ENCODE data around the gene VSX1.
A peak's percentile ranks its signal among the peaks of the same experiment; 100 is the strongest.

VSX1 gene

DNA sequence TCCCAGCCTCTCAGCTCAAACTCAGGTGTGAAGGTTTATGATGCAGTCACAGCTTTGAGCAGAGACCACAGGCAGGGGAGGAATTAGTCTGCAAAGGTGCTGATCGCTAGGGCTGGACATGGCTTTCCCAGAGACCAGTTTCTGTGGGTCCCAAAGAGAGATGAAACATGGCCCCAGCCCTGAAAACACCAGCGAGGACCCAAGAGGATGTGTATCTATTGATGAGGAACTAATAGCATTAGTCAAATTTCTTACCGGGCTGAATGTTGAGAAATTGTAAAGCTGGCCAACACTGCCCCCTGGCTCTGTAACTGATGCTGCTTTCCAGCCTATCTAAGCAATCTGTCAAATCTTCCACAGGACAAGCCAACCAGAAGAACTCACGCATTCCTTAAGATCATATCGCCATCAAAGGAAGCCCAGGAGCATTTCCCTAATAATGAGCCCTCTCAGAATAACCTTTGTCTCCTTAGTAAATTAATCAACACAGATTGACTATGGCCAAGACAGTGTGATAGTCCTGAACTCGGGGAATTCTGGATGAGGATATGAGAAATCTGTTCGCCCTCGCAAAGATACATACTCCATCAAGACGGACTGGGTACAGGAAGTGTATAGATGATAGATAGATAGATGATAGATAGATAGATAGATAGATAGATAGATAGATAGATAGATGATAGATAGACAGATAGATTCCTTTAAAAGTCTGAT is 16.2 kb downstream of the VSX1 start:
- peak; percentile 29 for DNase-seq

DNA sequence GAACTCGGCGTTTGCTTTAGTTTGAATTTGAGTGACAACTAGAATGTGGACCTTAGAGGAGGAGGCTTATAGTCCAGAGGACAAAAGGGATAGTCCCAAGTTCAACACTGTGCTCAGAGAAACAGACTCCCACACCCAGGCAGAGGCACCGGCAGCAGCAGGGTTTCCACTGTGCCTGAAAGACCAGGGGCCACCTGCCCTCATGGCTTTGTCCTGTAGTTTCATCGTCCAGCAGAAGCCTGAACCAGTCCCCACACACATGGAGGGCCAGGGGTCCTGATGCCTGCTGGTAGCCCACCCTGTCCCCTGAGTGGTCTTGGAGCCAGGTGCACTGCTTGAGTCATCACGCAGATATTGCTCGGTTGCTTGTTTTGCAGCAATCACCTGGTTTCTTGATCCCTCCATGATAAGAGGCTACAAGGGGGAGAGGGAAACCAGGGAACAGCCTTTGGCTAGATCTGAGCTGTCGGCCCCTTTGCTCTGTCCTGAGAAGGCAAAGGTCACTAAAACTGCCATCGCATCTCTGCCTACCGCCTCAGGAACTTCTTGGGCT is 16.8 kb downstream of the VSX1 start:
- no peak for DNase-seq

DNA sequence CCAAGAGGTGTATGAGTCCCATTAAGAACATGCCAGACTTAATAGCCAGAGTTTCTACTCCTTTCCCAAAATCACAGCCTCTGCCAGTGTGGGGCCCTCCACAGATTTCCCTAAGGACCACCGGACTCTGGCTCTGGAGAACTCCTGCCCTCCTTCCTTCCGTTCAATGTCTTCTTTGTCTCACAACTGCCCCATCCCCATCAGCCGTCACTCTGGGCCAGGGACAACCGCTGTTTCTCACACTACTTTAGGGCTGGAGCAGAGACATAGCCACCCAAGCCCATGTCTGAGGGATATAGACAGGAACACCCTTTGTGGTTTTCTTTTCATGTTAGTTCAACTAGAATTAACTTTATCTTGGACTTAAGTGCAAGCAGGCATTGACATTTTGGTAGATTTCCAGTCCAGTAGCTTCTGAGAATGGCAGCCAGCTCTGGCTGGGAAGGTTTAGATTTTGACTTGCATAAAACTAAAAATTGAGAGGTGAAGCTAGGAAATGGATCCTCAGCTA is 17.3 kb downstream of the VSX1 start:
- no peak for DNase-seq

DNA sequence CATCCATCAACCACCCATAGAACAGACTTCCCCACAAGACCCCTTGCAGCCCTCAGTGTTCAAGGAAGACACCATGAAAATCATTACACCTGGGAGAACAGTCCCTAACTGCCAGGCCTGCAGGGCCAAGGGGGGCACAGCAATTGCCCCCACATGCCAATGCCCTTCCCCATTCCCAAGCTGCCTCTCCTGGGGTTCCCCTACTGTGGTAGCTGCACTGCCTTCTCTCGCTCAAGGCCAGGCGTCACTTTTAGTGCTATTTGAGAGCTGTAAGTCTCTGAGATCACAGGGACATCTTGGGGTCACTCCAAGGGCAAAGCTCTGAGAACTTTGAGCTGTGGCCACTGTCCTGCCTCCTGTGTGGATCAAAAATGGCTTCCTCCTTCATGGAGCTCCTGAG is 18.0 kb downstream of the VSX1 start:
- no peak for DNase-seq

DNA sequence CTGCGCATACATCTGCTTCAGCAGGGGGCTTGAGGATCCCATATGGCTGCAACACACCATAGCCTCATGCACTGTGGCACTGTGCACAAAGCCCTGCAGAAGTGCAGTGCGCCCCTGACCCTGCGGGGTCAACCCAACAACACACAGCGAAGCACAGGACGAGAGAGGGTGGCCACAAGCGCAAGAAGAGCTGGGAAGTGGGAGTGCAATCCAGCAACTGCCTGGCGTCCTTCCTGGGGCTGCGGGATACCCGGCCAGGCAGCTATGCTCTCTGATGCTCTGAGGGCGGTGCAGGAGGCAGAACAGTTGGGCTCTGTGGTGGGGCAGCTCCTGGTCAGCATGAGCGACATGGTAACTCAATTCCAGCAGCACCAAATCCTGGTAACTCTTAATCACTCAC is 18.4 kb downstream of the VSX1 start:
- no peak for DNase-seq

DNA sequence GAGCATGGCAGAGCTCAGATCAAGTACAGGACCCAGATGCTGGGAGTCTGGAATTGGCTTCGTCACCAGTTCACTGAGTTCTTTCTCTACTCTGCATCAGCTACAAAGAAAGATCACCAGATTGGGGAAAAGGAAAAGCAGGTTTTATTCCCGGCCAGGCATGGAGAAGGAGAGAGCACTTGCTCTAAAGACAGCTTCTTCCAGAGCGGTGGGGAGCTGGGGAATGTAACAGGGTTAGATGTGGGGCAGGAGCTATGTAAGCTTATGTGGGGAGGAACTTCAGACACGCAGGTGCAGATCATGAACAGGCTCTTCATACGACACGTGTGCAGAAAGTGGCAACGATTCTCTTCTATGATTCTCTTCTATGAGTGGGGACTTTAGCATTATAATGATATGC is 19.1 kb downstream of the VSX1 start:
- no peak for DNase-seq

DNA sequence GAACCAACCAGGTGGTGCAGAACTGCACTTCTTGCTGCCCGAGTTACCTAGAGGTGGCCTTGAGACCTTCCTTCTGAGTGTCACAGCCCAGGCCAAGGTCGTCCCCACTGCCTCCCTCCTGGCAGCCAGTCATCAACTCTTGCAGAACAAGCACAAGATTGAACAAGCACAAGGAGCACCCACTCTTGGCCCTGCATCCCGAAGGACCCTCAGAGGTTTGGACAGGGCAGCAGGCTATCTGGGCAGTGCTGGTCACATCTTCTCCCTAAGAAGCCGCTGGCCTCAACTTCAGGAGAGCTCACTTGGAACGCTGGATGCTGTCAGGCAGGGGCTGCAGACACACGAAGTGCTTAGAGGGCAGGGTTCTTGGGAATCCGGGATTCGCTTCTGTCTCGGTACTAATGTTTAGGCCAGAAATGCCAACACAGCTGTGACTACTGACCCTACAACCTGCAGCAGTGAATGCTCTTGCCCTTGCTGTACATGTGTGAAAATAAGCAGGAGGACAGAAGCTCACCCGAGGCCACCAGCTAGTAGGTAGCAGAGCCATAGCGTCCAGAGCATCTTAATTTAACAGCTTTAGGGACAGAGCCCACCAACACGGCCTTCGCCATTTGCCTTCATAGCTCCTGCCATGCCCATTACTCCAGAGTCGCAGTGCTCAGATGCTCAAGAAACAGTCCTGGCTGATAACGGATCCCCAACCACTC is 20.0 kb downstream of the VSX1 start:
- DNase-seq = no peak

DNA sequence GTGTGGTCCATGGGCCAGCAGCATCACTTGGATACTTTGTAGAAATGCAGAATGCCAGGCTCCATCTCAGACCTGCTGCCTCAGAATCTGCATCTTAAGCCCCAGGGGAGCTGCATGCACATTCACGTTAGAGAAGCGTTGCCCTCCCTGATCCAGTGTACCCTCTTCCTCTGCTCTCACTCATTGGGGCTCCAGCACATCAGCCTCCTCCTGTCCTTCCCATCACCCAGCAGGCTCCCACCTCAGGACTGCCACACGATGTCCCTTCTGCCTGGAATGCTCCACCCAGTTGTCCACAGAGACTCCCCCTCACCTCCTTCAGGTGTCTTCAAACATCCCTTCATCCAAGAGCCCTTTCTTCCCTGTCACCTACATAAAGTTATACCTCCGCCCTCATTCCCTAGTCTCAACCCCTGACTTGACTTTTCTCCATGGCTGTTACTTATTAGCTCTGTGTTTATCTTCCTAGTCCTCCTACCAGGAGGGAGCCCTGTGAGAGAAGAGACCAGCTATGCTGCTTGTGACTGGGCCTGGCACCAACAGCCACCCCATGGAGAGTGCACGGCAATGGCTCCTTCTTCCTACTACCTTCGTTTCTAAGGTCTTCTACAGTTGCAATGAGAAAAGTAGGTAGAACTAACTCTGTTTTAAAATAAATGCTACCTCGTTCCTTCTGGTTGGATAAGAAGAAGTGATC is 20.7 kb downstream of the VSX1 start:
- no peak for DNase-seq

DNA sequence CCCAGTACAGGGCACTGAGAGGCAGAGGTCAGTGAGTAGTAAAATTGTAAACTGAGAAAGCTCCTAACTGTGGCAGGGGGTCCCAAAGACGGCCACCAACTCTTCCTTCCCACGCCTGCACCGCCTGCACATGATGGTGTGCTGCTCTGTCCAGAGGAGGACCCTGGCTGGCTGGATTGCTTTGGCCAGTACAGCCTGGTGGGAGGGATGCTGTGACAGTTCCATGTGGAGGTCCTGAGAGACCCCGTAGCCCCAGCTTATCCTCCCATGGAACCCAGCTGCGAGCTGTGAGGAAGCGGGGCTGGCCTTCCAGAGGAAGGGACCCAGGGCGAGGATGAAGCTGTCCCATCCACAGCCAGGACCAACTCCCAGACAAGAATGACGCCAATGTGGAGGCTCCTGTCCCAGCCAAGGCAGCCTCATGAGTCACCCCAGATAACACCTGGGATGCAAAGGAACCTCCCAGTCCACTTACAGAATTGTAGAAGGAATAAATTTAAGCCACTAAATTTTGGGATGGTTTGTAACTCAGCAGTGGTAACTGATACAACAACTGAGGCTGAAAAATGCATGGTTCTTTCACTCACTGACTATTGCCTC is 22.0 kb downstream of the VSX1 start:
- no peak for DNase-seq

DNA sequence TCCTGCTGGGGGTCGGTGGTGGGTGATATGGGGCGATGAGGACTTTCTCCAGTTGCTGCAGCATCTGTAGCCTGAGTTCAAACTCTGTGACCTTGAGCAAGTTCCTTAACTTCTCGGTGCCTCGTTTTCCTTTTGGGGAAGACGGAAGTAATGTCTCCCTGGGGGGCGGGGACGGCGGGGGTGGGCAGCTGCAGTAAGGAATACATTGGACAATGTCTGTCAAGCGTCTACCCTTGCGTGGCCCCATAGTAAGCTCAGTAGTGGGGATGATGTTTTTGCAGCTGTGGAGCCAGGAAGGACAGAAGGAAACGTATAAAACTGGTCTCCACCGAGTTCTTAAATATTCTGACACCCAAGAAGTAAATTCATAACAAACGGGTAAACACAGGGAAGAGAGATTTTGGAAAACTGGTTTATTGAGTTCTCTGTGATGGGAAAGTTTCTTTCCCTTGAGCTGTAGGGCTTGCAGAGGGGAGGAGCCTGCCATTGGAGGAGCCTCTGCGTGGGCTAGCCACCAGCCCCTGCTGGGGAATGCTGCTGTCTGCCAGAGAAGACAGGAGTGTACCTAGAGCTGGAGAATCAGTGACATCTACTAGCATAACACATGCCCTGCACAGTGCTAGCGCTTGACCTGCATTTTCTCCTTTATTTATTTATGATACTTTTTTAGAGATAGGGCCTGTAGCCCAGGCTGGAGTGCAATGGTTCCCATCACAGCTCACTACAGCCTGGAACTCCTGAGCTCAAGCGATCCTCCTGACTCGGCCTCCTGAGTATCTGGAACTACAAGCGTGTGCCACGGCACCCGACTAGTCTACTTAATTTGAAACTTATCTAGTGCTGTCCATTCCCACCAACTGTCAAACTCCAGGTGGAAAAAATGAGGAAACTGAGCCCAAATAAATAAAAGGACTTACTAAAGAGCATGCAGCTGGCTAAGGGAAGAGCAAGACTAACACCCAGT is 22.8 kb downstream of the VSX1 start:
- DNase-seq = no peak

DNA sequence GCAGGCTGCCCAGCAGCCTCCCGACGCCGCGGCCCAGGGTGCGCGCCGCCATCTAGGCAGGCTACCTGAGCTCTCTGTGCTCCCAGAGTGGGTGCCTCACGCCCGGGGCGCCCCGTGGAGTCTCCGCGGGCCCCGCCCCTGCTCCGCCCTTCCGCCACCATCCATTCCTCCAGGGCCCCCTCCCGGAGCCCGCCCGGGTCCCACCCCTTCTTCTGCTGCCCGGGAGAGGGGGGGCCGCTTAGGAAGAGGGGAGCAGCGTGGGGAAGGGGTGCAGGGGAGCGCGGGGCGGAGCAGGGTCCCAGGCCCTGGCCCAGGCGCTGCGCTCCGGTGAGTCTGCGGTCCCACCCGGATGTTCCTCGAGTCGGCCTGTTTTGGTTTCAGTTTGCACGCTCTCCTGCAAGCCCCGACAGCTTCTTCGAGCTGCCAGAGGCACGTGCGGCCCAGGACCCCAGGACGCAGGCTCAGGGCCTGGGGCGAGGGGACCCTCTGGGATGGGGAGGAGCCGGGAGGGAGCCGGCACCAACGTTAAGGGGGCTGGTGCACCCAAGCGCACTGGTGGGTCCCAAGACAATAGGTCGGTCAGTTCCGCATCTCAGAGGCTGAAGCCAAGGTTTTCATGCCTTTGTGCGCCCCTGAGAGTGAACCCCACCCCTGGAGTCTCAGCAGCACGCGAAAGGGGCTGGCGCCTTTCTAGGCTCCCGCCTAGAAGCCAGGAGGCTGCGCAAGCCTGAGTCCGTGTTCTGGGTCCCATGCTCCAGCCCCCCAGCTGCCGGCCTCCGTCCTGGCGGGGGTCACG is 23.7 kb downstream of the VSX1 start, which contains the start of gene ACSS1:
ACSS1 (minus strand) TSS at position 89 of the 796 bp plus-strand sequence; CDS start at position 52, 37 bp downstream.
- no peak for DNase-seq

DNA sequence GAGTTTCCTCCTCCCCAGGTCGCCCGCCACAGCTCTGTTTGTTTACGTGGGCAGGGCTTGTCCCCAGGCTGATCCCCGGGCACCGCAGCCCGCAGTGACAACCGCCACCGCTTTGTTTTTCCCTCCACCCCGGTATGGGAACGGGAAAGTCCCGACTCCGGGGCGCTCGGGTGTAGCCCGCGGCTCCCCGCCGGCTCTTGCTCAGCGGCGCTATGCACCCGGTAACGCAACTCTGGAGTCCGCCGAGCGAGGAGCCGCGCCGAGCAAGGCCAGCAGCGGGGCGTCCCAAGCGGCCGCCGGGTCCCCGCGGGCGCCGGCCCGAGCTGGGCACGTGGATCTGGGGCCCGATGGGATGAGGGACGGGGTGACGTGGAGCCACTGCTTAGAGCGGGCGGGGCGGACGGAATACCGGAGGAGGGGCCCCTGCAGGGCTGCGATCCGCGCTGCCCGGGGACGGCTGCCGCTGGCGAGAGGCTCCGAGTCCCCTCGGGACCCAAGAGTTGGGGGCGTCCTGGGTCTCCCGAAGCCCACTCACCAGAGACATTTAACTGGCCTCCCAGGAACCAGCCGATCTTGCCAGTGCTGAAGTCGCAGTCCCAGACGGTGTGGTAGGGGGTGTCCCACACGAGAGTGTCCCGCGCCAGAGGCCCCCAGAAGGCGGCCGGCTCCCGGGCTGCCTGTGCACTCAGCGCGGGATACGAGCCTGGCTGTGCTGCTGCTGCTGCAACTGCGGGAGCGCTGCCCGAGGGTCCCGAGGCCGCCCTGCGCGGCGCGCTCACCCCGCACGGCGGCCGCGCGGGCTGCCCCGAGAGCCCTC is 24.5 kb downstream of the VSX1 start:
- peak; percentile 28 for DNase-seq

DNA sequence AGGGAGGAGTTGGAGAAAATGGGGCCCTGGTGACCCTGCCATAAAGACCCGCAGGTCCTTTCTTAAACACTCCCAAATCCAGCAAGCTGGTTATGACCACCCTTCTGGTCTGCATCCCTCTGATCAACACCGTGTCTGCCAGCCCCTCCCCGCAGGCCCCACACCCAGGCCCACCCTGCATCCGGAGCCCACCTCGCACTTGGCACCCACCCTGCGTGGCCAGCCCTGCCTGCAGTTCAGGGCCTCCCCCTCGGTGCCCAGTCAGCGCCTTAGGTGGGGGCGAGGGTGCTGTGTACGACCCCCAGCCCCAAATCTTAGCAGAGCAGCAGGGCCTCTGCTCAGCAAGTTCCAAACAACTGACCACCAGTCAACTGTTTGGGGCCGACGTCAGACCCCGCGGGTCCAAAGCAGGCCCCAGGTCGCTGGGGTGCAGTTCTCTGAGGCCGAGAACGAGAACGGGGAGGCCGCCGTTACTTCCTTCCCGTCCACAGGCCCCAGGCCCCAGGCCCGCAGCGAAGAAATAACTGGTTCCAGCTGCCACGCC is 25.2 kb downstream of the VSX1 start:
- no peak for DNase-seq

DNA sequence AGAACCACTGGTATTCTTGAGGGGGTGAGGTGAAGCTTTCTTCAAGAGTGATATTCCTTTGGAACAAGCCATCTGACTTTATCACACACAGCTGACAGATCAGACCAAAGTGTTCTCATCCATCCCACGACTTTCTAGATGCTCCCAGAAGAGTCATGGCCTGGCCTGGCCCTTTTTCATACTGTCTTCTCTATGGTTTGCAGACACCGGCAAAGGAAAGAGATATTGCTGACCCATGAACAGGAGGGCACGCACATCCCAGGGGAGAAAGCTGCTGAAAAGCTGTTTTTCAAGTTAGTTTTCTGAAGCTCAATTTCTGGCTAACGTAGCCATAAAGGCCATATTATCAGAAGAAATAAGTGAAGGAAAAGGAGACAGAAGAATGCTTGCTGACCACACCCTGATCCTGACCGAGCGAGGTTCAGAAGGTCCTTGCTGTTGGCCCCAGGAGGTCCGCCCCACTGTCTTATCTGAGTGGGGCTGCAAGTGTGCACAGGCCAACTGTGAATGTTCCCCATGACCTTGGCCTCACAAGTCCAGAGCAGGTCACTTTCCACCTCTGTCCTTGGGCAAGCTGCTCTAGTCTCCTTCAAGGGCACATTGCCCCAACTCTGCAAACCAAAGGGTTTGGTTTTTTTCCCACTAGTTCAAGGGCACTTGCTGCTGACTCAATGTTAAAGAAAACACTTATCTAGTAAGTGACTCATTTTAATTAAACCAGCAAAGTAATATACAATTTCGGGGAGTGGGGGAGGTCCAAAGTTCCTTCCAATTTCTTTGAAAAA is 26.0 kb downstream of the VSX1 start:
- no peak for DNase-seq

DNA sequence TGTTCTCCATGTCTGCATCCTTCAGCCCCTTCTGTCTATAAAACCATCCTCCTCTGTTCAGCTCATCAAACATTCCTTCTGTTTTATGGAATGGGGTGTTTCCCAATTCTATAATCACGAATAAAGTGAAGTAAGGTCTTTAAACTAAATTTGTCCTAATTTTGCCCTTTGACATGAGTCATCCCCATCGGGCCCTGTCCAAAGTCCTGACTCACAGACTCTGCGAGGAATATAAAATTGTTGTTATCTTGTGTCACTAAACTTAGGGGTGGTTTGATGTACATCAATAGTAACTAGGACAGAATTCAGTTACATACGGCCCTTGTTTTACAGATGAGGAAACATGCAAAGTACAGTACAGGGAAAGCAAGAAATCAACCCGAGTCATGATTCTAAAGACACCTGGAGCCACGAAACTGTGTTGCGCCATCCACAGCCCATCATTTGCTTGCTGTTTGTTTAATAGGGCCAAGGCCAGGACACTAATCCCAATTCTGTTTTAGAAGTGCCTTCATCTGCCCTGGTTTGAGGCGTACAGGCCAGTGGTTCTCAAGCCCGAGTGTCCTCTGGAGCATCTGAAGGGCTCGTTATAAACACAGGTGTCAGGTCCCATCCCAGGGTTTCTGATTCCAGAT is 26.8 kb downstream of the VSX1 start:
- no peak for DNase-seq

DNA sequence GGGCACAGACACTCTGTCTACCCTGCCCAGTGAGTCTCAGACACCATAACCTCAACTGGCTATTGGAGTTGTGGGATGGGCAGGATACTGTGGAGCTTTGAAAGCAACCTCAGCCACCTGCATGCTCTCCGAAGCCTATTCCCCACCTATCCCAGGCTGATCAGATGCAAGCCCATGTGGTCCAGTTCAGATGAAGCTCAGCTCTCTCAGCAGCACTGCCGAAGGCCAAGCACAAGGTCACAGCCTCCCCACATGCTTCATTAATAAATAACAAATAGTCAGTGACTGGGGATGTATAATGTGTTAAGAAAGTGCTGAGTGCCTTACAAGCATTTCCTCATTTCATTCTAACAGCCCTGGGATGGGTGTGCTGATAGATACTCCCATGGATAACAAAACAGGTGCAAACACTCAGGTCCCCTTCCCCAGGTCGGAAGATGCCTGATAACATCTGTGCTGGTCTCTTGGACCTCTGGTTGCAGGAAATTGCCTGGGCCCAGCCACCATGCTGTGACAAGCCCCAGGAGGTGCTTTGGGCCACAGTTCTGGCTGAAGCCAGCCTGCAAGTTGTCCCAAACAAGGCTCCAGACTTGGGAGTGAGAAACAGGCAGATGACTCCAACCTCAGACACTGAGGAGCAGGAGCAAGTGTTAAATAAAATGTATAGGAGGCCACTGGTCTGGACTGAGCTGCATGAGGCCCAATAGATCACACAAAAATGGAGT is 27.7 kb downstream of the VSX1 start:
- DNase-seq = no peak

DNA sequence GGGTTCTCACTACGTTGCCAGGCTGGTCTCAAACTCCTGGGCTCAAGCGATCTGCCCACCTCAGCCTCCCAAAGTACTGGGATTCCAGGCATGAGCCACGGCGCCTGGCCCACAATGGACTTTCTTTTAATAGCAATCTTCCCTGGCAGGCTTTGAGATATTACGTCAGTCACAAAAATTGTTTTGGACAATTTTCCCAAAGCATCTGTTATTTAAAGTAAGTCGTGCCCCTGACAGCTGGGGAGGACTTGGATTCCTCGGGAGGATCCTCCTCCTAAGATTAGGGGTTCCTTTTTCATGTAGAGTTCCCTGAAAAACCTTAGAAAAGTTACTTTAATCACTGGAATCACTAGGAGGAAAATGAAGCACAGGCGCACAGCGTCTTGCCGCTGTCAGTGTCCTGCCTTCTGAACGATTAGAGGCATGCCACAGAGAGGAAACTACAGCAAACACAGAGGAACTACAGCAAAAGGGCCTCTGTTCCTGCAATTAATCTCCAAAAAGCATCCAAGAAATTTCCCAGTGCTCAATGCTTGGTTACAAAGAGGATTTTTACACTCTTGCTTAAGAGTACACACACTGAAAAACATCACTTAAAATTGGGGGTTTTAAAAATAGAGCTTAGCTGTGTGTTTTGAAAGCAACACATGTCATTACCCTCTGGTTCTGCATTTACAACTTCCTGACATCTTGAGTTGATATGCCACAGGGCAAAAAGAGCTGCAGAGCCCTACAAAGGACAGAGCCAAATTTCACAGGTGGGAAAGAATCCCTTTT is 28.5 kb downstream of the VSX1 start:
- no peak for DNase-seq

All from NCI-H1105 treated with DMSO at 0.1 percent for 48 hours (cell line).